Stimulated activated naive CD8-positive, alpha-beta T cell treated with anti-CD3 and anti-CD28 coated beads, Interleukin-15, Interleukin-2, amounts not matched to agents 100 ng/mL and 50 ng/mL, for 24 hours (primary cell): ENCODE measurements around the gene ARPC5.

Experiments
- H3K27ac Mint-ChIP-seq: one replicate; pipeline ENCODE4 v1.8.0; 2021; ENCODE audit warnings: mild to moderate bottlenecking, mixed read lengths
- H3K27me3 Mint-ChIP-seq: one replicate; pipeline ENCODE4 v1.8.0; 2021; ENCODE audit warnings: mixed read lengths
- H3K36me3 Mint-ChIP-seq: one replicate; pipeline ENCODE4 v1.8.0; 2021; ENCODE audit warnings: low read depth, mixed read lengths
- H3K4me1 Mint-ChIP-seq: one replicate; pipeline ENCODE4 v1.8.0; 2021; ENCODE audit warnings: low read depth, mixed read lengths
- H3K4me3 Mint-ChIP-seq: one replicate; pipeline ENCODE4 v1.8.0; 2021; ENCODE audit warnings: mild to moderate bottlenecking, mixed read lengths
- H3K9me3 Mint-ChIP-seq: one replicate; pipeline ENCODE4 v1.8.0; 2021; ENCODE audit warnings: mixed read lengths

The ARPC5 gene

DNA sequence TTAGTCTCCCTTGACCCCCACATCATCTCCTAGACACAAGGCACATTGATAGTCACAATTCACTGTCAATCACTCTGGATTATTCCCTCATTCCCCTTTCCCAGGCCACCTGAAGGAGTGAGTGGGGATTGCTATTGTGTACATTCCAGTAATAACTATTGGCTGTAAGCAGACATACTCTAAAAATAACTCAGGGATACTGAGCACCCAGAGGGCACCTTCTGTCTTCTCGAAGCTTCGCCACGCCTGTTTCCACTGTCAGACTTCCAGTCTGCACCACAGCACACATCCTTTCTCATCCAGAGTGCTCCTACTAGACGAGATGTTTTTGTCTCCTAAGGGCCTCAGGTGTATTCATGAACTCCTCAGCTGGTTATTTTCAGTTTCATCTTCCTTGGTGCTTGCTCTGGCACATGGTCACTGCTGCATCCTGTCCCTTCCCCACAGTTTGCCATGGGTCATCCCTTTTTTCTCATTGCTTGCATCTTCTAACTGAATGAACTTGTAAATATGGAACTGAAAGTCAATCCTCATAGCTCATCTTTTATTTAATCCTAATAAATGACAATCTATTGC, 18.4 kb upstream of the ARPC5 start:
- H3K27ac Mint-ChIP-seq = peak overlapping the region; percentile 8
- no peaks in the 10 kb centered on the region for H3K27me3 Mint-ChIP-seq
- H3K9me3 Mint-ChIP-seq = no peaks in the 10 kb centered on the region
- H3K4me3 Mint-ChIP-seq = no peak overlapping the region
- no peaks in the 10 kb centered on the region for H3K36me3 Mint-ChIP-seq
- H3K4me1 Mint-ChIP-seq = peaks cover 31% of the 10 kb centered on the region

- Mint-ChIP-seq H3K27ac (peak overlapping the region; percentile 8), H3K4me1 (peaks cover 31% of the 10 kb centered on the region), H3K27me3 (no peaks in the 10 kb centered on the region), H3K4me3 (no peak overlapping the region), H3K9me3 (no peaks in the 10 kb centered on the region), H3K36me3 (no peaks in the 10 kb centered on the region)
Observed at GRCh38 chr1:183653462-183653794, 17.8 kb upstream of the ARPC5 start.

DNA sequence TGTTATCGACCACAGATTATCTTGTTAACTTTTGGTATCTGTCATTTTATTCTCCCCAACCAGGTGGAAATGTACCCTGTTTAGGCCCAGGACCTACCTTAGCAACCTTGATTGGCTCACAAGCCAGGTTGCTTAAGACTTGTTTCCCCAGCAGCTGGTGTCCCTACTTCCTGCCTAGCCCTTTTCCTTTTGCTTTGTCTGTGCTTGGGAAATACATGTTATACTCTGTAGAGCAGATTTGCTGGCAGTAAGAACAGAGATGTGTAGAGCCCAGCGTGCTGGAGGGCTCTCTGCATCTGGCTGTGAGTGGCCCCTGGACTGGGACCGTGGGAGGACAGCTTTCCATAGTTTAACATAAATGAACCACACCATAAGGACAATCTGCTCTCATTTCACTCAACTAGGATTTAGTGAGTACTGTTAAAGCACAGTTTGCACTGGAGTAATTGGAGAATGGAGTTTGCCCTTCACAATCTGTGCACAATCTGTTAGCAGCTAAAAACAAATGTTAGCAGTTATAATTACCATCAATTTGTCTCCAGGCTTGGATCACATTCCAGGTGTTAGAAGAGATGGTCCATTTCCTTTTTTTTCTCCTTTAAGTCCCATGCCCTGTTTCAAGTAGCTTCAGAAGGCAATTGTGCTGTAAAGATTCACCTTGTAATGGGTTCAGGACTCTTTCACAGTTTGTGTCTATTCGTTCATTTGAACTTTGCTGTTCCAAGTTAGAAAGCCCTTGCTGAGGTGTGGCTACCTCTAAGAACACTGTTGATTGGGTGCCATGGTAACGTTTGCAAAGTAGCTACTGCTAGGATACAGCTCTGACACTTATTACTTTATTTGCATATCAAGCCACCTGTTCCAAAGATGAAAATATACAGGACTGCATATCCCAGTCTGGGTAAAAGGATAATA, 17.2 kb upstream of the ARPC5 start, which contains the start of gene APOBEC4:
Gene APOBEC4 (minus strand): TSS at position 770 of the 915 bp plus-strand sequence. CDS start 4,535 bp downstream, outside the sequence.
- Mint-ChIP-seq H3K36me3 (no peaks in the 10 kb centered on the region), H3K27ac (peak within 1 kb of the TSS; percentile 71), H3K27me3 (no peaks in the 10 kb centered on the region), H3K4me1 (peaks cover 31% of the 10 kb centered on the region), H3K9me3 (no peaks in the 10 kb centered on the region), H3K4me3 (no peak within 1 kb of the TSS)

DNA sequence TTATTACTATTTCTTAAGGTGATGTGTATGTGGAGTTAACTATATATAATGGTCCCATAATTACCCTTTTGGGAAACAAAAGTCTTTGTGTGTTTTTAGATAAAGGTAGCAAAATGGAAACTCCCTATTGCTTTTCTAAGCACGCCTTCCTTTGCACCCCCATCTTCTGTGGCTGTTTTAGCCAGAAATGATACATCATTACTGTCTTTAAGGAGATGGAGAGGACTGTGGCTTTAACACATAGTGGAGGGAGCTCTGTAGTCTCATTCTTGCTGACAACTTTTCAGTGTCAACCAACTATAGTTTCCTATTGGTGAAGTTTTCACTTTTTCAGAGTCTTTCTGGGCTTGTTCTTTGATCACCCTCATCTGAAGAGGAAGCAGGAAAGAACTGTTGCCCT, 16.5 kb upstream of the ARPC5 start:
- H3K36me3 Mint-ChIP-seq = no peaks in the 10 kb centered on the region
- no peaks in the 10 kb centered on the region for H3K9me3 Mint-ChIP-seq
- H3K27me3 Mint-ChIP-seq = no peaks in the 10 kb centered on the region
- peaks cover 31% of the 10 kb centered on the region for H3K4me1 Mint-ChIP-seq
- H3K4me3 Mint-ChIP-seq = no peak overlapping the region
- H3K27ac Mint-ChIP-seq = peak overlapping the region; percentile 71

- Mint-ChIP-seq H3K27ac (peak overlapping the region; percentile 56), H3K36me3 (no peaks in the 10 kb centered on the region), H3K9me3 (no peaks in the 10 kb centered on the region), H3K4me1 (peaks cover 31% of the 10 kb centered on the region), H3K27me3 (no peaks in the 10 kb centered on the region), H3K4me3 (no peak overlapping the region)
Observed at GRCh38 chr1:183651612-183652011, 16.0 kb upstream of the ARPC5 start.

DNA sequence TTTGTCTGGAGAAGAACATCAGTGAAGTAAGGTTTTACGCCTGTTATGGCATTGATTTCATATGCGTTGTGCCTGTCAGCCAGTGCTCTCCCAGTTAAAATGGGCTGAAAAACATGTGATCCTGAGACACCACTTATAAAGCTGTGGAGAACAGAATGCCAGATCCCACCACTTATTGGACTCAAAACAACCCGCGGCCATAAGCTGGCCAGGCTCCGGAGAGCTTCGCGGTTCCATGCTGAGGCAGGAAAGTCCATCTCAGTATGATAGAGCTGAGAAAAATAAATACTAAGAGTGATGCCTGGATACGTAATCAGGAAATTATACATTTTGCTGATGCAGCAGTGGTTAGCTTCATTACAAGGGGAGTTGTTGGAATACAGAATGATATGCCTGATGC, 12.5 kb upstream of the ARPC5 start:
- no peak overlapping the region for H3K27ac Mint-ChIP-seq
- no peak overlapping the region for H3K4me3 Mint-ChIP-seq
- no peaks in the 10 kb centered on the region for H3K9me3 Mint-ChIP-seq
- no peaks in the 10 kb centered on the region for H3K36me3 Mint-ChIP-seq
- H3K27me3 Mint-ChIP-seq = no peaks in the 10 kb centered on the region
- H3K4me1 Mint-ChIP-seq = peaks cover 19% of the 10 kb centered on the region

DNA sequence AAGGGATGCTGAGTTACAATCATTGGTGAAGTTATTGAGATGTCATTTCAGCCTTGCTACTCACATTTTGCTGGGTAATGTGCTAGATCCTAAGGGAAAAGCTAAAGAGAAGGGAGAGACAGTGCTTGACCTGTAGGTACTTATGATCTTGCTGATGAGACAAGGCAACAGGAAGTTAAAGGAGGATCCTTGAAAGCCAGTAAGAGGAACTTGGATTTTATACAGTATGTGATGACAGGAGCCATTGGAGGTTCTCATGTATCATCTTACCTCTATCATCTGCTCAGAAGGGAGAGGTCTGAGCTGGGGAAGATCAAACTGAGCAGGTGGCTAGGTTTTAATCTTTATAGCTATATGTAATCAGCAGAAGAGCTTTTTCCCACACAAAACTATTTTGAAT, 11.2 kb upstream of the ARPC5 start:
- Mint-ChIP-seq H3K27ac (no peak overlapping the region), H3K4me1 (peaks cover 6% of the 10 kb centered on the region), H3K9me3 (no peaks in the 10 kb centered on the region), H3K27me3 (no peaks in the 10 kb centered on the region), H3K36me3 (no peaks in the 10 kb centered on the region), H3K4me3 (no peak overlapping the region)

DNA sequence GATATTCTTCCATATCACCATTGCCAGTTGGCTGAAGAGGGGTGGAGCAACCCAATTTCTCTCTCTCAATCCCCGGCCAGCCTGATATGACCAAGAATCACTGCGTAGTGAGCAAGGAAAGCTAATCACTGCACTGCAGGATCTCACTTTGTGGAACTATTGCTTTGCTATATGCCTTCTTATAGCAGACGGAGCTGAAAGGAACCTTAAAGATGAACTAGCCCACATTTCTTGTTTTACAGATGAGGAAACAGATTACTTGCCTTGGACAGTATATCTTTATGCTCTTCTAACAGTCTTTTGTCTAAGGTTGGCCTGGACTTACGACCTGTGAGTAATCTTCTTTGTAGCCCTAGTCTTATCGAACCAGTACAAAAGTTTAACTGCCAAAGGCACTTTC, 9.9 kb upstream of the ARPC5 start:
- Mint-ChIP-seq H3K27me3 (no peaks in the 10 kb centered on the region), H3K27ac (no peak overlapping the region), H3K9me3 (no peaks in the 10 kb centered on the region), H3K4me3 (no peak overlapping the region), H3K4me1 (no peaks in the 10 kb centered on the region), H3K36me3 (no peaks in the 10 kb centered on the region)

DNA sequence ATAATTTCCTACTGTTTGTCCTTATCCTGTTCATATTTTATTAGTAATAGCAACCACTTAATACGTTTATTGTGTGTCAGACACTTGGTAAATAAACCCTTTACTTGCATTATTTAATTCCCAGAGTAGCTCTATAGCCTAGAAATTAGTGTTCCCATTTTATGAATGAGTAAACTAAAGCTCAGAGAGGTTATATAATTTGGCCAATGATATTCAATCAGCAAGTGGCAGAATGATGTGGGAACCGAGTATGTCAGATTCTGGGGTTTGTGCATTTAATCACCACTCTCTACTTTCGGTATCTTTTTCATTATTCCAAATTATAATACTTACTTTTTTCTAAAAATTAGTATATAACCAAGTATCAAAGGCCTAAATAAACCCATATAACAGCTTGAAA, 6.6 kb upstream of the ARPC5 start:
- Mint-ChIP-seq H3K4me1 (peaks cover 1% of the 10 kb centered on the region), H3K27ac (no peak overlapping the region), H3K4me3 (no peak overlapping the region), H3K9me3 (no peaks in the 10 kb centered on the region), H3K27me3 (no peaks in the 10 kb centered on the region), H3K36me3 (no peaks in the 10 kb centered on the region)

- Mint-ChIP-seq H3K27me3 (no peaks in the 10 kb centered on the region), H3K4me3 (no peak overlapping the region), H3K36me3 (no peaks in the 10 kb centered on the region), H3K4me1 (peaks cover 15% of the 10 kb centered on the region), H3K27ac (no peak overlapping the region), H3K9me3 (no peaks in the 10 kb centered on the region)
Observed at GRCh38 chr1:183640193-183640592, 4.6 kb upstream of the ARPC5 start.

DNA sequence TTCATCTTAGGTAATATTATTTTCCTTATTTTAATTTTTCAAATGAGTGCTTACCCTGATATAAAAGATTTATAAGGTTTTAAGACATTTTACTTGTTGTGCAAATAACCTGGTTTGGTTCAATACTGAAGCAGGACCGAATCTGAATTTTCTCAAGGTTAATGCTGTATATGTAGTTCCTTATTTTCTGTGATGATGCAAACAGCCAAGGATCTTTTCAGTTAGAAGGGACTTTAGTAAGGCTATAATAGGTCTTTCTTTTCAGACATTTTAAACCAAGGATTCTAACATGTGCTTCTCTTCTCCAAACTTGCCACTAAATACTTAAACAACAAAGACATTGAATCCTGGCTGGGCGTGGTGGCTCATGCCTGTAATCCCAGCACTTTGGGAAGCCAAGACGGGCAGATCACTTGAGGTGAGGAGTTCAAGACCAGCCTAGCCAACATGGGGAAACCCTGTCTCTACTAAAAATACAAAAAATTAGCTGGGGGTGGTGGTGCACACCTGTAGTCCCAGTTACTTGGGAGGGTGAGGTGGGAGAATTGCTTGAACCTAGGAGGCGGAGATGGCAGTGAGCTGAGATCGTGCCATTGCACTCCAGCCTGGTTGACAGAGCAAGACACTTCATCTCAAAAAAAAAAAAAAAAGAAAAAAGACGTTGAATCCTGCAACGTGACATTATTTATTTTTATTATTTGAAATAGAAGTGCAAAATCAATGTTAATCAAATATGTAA, 3.2 kb upstream of the ARPC5 start:
- Mint-ChIP-seq H3K27ac (no peak overlapping the region), H3K36me3 (no peaks in the 10 kb centered on the region), H3K4me1 (peaks cover 15% of the 10 kb centered on the region), H3K4me3 (no peak overlapping the region), H3K27me3 (no peaks in the 10 kb centered on the region), H3K9me3 (no peaks in the 10 kb centered on the region)

DNA sequence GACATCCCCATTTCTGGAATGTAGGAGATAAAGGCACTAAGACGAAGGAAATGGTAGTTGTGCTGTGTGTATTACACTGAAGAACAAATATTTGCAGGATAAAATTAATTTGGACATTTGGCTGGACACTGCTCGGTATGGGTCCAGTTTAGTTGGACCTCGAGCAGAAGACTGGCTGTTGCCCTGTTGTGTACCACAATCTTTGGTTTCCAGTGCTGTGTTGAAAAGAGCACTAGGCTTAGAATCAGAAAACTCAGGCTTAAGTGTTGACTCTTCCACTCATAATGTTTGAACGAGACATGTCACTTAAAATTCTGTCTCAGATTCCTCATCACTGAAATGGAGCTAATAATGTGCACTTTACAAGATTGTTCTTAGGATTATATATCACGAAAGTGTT, 1.2 kb upstream of the ARPC5 start:
- Mint-ChIP-seq H3K4me1 (peaks cover 31% of the 10 kb centered on the region), H3K36me3 (peaks cover 6% of the 10 kb centered on the region), H3K4me3 (peak overlapping the region; percentile 100), H3K27me3 (no peaks in the 10 kb centered on the region), H3K27ac (peak overlapping the region; percentile 51), H3K9me3 (no peaks in the 10 kb centered on the region)

DNA sequence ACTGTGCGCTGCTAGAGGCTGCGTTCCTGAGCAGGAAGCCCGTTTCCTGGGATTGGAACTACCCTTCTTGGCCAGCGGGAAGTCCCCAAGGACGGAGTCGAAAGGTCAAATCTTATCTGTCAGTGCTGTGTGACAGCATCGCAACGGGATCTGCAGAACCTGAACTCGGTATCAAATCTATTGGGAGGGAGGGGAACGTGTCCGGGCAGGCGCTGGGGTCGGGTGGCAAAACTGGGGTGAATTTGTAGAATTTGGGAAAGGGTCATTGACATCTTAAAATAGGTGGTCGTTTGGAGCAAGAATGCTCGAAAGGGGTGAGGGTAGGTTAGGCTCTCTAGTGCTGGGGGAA, 725 bp upstream of the ARPC5 start:
- Mint-ChIP-seq H3K4me1 (peaks cover 34% of the 10 kb centered on the region), H3K27ac (peak overlapping the region; percentile 100), H3K36me3 (peaks cover 9% of the 10 kb centered on the region), H3K27me3 (no peaks in the 10 kb centered on the region), H3K4me3 (peak overlapping the region; percentile 100), H3K9me3 (no peaks in the 10 kb centered on the region)

GRCh38 chr1:183635099-183635605, 431 bp downstream of the ARPC5 start:
- Mint-ChIP-seq H3K4me1 (peaks cover 44% of the 10 kb centered on the region), H3K36me3 (peaks cover 18% of the 10 kb centered on the region), H3K27ac (peak overlapping the region; percentile 100), H3K9me3 (no peaks in the 10 kb centered on the region), H3K27me3 (no peaks in the 10 kb centered on the region), H3K4me3 (peak overlapping the region; percentile 100)

DNA sequence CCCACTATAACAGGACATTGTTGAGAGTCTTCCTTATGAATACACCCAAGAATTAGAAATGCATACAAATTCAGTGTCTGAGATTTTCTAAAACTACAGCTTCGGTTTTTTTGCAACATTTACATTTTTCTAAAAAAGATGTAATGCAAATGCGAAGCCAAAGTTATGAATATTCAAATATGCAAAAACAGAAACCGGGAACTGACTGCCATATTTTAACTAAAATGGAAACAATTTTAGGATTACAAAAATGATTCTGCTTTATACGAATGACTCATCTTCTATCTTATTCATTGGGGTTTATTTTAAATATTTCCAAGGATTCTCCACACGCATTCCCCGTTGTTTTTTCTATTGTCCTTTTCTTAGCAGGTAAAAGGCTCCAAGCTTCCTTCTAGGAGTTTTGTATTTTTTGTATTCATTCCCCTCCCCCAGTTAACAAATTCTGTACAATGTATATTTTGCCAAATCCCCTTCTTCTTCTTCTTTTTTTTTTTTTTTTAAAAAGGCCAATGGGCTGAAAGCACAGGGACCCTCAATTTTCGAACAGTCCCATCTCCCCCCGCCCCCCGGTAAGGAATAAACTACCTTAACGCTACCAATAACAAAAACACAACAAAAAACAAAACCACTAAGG, 1.0 kb downstream of the ARPC5 start:
- Mint-ChIP-seq H3K4me3 (peak overlapping the region; percentile 100), H3K4me1 (peaks cover 50% of the 10 kb centered on the region), H3K9me3 (no peaks in the 10 kb centered on the region), H3K27me3 (no peaks in the 10 kb centered on the region), H3K27ac (peak overlapping the region; percentile 93), H3K36me3 (peaks cover 24% of the 10 kb centered on the region)
